Rectal smooth muscle tissue (tissue), 1 donor: ENCODE measurements around the gene DOK6.

Experiments
- H3K27ac ChIP-seq: one replicate; pipeline ENCODE4 v1.7.0; 2013; ENCODE audit warnings: low read depth, low read length, inconsistent platforms
- H3K27me3 ChIP-seq: one replicate; pipeline ENCODE4 v1.7.0; 2013; ENCODE audit warnings: low read length; ENCODE audit not compliant: control insufficient read depth, insufficient read depth
- H3K36me3 ChIP-seq: one replicate; pipeline ENCODE4 v1.7.0; 2013; ENCODE audit warnings: low read length; ENCODE audit not compliant: control insufficient read depth, insufficient read depth
- H3K4me1 ChIP-seq: one replicate; pipeline ENCODE4 v1.7.0; 2013; ENCODE audit warnings: low read length; ENCODE audit not compliant: control insufficient read depth, insufficient read depth
- H3K4me3 ChIP-seq: one replicate; pipeline ENCODE4 v1.7.0; 2013; ENCODE audit warnings: low read length
- H3K9ac ChIP-seq: one replicate; pipeline ENCODE4 v1.7.0; 2013; ENCODE audit warnings: low read length

The DOK6 gene

DNA sequence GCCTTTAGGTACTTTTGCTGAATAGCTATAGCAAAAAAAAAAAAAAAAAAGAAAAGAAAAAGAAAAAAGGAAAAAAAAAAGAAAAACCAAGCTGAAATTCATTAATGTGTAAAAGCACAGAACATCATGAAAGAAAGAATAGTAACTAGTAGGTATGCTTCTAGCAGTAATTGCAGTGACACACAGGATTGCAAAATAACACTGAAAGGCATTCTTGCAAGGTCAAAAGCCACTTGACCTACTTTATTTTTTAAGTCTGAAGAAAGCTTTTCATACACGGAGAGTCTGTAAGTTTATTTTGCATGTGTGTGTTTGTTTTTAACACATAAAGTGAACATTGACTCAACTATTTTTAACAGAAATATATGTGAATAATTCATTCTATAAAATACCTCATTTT is 54.4 kb downstream of the DOK6 start:
- no peak overlapping the region for H3K27ac ChIP-seq

DNA sequence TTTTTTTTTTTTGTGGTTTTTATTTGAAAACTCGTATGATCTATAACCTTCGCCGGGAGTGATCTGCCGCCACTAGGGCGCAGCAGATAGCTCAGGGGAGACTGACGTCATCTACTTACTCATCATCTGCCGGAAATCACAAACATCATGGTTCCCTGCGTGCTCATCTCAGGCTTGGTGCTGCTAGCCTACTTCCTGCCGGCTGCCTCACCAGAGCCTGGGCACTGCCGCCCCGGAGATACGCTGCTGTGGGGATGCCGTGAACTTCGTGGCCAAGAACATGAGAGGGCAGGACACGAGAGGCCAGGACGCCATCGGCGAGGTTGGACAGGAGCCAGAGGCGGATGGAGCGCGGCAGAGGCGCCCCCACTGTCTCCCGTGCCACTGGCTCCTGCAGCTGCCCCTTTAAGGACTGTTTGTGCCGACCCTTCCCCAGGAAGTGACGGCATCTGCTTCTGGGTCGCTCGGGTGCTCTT is 68.8 kb downstream of the DOK6 start:
- no peaks in the 10 kb centered on the region for H3K4me1 ChIP-seq
- H3K27me3 ChIP-seq, result no peaks in the 10 kb centered on the region
- H3K9ac ChIP-seq, result no peak overlapping the region
- H3K27ac ChIP-seq, result no peak overlapping the region
- H3K4me3 ChIP-seq, result no peak overlapping the region
- H3K36me3 ChIP-seq, result no peaks in the 10 kb centered on the region

More for the DNA sequence above, 54.4 kb downstream of the DOK6 start:
- no peaks in the 10 kb centered on the region for H3K4me1 ChIP-seq
- no peaks in the 10 kb centered on the region for H3K36me3 ChIP-seq
- H3K9ac ChIP-seq, result no peak overlapping the region
- H3K4me3 ChIP-seq, result no peak overlapping the region
- H3K27me3 ChIP-seq, result no peaks in the 10 kb centered on the region

DNA sequence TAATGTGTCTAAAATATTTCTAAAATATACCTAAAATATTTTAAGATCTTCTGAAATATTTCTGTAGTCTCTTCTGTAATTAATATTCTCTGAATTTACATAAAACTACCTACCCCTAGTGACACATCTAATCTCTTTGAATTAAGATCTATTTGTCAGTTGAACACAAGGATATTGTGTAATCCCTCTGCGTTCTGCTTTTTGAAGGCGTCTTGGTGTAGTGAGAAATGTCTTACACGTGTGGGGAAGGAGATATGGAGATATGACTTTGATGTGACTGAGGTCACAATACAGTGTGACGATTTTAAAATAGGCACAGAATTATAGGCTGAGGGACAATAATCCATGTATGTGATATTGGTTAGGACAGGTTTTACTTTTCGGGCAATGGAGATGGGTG is 79.8 kb downstream of the DOK6 start:
- no peak overlapping the region for H3K27ac ChIP-seq
- H3K4me3 ChIP-seq, result no peak overlapping the region
- no peak overlapping the region for H3K9ac ChIP-seq
- H3K27me3 ChIP-seq, result no peaks in the 10 kb centered on the region
- no peaks in the 10 kb centered on the region for H3K36me3 ChIP-seq
- H3K4me1 ChIP-seq, result no peaks in the 10 kb centered on the region

DNA sequence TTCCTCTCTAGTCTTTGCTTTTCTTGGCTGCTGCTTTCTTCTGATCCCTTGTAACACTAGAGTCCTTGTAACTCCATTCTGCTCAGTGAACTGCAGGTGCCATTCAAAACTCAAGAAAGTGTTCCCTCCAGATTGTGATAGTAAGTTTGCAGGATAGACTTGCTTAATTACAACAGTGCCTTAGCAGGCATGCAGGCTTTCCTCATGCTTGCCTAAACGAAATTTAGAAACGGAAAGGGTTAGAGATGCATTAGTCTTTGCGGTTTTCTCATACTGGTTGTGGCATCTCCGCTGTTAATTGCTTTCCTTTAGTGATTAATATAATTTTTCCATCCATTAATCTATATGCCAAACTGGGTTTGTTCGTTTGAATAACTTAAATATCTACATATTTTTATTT is 82.9 kb downstream of the DOK6 start:
- no peaks in the 10 kb centered on the region for H3K36me3 ChIP-seq
- H3K27me3 ChIP-seq, result no peaks in the 10 kb centered on the region
- no peak overlapping the region for H3K4me3 ChIP-seq
- no peak overlapping the region for H3K27ac ChIP-seq
- H3K9ac ChIP-seq, result no peak overlapping the region
- H3K4me1 ChIP-seq, result no peaks in the 10 kb centered on the region

DNA sequence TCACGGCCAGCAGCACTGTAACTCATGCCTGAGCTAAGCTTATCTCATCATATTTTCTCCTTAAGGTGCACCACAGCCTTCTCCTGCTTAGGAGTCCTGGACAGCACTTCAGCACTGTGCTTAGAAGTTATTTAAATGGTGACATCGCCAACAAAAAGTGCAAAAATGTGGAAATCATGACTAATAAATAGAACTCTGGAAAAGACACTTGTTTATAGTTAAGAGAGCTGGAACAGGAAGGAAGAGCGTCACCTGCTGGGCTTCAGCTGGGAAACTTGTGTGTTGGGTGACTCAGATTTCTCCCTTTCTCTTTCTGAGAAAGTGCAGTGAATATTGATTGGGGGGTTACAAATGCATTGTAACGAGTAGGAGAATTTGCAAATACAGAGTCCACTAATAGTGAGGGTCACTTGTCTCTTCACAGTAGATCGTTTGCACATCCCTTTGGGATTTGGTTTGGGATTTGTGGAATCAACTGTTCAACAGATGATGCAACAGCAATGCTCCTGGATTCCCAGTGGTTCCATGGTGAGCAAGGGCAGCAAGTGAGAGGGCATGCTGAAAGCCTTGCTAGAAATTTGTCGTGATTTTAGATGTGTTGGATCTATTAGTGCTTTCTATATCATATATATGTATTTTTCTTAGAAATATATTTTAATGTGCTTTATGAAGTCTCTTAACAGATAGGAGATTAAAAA is 84.2 kb downstream of the DOK6 start:
- Histone ChIP-seq H3K27me3 (no peaks in the 10 kb centered on the region), H3K4me1 (no peaks in the 10 kb centered on the region), H3K36me3 (no peaks in the 10 kb centered on the region)

DNA sequence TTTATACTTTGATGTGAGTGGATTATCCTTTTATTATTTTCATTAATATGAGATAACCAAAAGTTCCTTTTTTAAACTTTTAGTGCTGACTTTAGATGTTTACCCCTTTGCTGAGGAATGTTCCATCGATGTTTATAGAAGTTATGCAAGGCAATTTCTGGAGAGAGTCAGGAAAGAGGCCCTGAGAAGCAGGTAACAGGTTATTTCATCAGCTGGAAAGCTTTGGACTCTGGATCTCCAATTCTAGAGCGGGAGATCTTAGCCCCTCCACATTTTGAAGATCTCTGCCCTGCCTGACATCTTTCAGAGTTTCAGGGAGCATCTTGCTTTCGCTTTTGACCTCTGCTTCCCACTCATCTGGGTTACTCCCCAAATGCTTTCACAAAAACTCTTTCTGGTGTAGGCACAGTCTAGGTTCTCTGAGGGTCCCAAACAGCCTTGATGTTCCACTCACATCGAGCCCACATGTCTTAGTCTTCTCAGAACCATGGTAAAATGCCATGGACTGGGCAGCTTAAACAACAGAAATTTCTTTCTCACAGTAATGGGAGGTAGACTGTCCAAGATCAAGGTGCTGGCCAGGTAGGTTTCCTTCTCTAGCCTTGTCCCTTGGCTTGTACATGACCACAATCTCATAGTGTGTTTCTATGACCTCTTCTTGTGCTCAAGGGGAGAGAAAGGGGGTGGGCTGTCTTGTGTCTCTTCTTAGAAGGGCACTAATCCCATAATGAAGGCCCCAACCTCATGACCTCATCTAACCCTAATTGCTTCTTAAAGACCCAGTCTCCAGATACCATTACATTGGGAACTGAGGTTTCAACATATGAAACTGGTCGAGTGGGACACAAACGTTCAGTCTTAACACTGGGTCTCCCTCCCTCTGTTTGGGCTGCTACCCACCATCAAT is 87.1 kb downstream of the DOK6 start:
- Histone ChIP-seq H3K36me3 (no peaks in the 10 kb centered on the region), H3K27me3 (no peaks in the 10 kb centered on the region), H3K4me3 (no peak overlapping the region), H3K9ac (no peak overlapping the region), H3K27ac (no peak overlapping the region), H3K4me1 (no peaks in the 10 kb centered on the region)

More for the DNA sequence above, 84.2 kb downstream of the DOK6 start:
- H3K9ac ChIP-seq, result no peak overlapping the region
- H3K4me3 ChIP-seq, result no peak overlapping the region
- H3K27ac ChIP-seq, result no peak overlapping the region

DNA sequence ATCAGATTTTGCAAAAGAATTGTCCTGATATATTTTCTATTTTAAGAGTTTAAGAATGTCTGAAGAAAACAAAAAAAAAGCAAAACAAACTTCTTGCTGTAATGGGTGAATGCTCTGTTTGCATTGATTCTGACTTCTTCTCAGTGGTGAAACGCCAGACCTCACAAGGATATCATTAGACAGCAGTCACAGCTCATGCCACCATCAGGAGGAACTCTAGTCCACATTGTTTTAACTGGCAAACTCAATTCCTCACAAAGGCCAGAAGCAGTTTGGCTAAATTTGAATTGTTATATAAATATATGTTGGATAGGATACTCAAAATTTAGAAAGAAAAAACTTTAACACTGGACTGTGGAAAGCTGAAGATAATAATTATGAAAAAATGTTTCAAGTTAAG is 89.4 kb downstream of the DOK6 start:
- H3K36me3 ChIP-seq, result no peaks in the 10 kb centered on the region
- H3K9ac ChIP-seq, result no peak overlapping the region
- H3K4me3 ChIP-seq, result no peak overlapping the region
- H3K27ac ChIP-seq, result no peak overlapping the region
- no peaks in the 10 kb centered on the region for H3K27me3 ChIP-seq
- H3K4me1 ChIP-seq, result no peaks in the 10 kb centered on the region

DNA sequence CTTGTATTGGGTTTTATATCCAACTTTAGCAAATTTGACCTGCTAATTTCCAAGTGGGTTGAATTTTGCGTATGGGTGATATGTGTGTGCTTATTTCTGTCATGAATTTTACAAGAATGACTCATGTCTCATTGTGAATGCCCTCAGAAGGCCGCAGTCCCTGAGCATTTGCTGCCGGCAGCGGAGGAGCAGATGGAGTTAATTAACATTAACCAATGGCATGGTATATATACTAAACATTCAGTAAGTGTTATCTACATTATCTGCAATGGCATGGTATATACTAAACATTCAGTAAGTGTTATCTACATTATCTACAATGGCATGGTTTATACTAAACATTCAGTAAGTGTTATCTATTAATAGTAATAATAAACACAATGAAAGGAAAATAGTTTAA is 90.1 kb downstream of the DOK6 start:
- Histone ChIP-seq H3K36me3 (no peaks in the 10 kb centered on the region), H3K4me1 (no peaks in the 10 kb centered on the region), H3K4me3 (no peak overlapping the region), H3K9ac (no peak overlapping the region), H3K27me3 (no peaks in the 10 kb centered on the region), H3K27ac (no peak overlapping the region)

DNA sequence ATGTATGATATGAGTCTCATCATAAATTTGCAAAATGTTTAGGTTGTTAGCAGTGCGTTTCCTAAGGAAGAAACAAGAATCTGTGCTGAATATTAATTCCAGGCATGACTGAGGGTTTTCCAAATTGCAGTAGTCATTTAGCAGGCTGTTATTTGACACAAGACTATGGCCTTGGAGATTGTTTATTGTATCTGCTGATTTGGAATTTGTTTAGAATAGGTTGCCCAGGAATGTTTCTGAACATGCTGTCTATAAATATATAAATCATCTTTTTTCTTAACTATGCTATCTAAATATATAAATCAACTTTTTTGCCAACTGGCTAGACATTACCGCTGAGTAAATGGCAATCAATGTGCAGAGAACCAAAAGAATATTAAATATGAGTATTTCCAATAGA is 90.9 kb downstream of the DOK6 start:
- H3K9ac ChIP-seq, result no peak overlapping the region
- no peak overlapping the region for H3K4me3 ChIP-seq
- H3K27me3 ChIP-seq, result no peaks in the 10 kb centered on the region
- H3K27ac ChIP-seq, result no peak overlapping the region
- no peaks in the 10 kb centered on the region for H3K36me3 ChIP-seq
- H3K4me1 ChIP-seq, result no peaks in the 10 kb centered on the region

DNA sequence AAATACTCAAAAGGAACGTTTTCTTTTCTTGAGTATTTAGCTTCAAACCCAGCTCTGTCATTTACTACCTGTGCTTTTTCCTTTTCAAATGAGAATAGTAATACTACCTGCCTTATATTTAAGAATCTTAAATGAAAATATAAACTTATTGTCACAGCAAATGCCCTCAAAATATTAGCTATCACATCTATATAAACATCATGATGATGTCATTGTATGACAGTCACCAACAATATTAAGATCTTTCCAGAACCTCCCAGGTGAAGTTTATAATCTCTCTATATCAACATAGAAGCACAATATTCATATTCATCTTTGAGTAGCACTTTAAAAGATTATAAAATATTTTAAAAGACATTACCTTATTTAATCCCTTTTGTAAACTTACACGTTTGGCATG is 92.2 kb downstream of the DOK6 start:
- H3K27me3 ChIP-seq, result no peaks in the 10 kb centered on the region
- H3K9ac ChIP-seq, result no peak overlapping the region
- H3K27ac ChIP-seq, result no peak overlapping the region
- no peak overlapping the region for H3K4me3 ChIP-seq
- no peaks in the 10 kb centered on the region for H3K36me3 ChIP-seq
- H3K4me1 ChIP-seq, result no peaks in the 10 kb centered on the region

DNA sequence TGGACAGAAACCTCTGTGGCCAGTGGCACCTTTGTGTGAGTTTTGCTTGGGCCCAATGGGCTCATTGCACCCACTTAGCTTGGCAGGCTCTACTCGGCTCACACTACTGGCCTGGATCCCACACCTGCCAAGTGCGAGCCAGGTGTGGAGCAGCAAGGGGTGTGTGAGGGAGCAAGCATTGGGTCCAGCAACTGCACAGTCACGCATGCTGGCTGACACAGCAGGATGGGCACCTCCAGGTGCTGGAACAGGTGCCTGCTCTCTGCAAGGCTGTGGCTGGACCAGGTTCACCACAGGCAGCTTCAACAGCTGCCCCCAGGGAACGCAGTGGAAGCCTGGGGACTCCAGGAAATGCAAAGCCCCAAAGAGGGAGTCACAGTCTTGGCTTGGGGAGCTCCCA is 94.2 kb downstream of the DOK6 start:
- H3K36me3 ChIP-seq, result no peaks in the 10 kb centered on the region
- H3K4me3 ChIP-seq, result no peak overlapping the region
- no peaks in the 10 kb centered on the region for H3K4me1 ChIP-seq
- H3K27me3 ChIP-seq, result no peaks in the 10 kb centered on the region
- H3K9ac ChIP-seq, result no peak overlapping the region
- no peak overlapping the region for H3K27ac ChIP-seq

DNA sequence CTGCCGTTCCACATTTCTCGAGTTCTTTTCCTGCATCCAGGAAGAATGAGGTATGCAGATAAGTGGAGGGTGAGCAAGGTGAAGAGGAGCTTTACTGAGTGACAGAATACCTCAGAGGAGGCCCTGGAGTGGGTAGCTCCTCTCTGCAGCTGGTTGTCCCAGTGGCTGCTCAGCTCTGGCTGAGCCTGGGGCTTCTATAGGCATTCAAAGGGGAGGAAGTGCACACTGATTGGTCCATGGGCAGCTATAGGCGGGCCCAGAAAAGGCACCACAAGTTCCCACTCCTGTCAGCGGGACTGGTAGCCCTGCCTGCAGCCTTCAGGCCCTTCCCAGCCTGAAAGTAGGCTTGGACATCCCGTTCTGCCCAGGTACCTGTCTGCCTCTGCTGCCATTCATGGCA is 94.7 kb downstream of the DOK6 start:
- no peak overlapping the region for H3K27ac ChIP-seq
- H3K27me3 ChIP-seq, result no peaks in the 10 kb centered on the region
- H3K9ac ChIP-seq, result no peak overlapping the region
- H3K4me1 ChIP-seq, result no peaks in the 10 kb centered on the region
- H3K4me3 ChIP-seq, result no peak overlapping the region
- H3K36me3 ChIP-seq, result no peaks in the 10 kb centered on the region
